Esophagus (tissue), 2 donors: ENCODE results near the gene EEF1G. TPM values are rescaled to one million over a fixed set of nuclear protein-coding genes. Genes with fewer than 3 reads are reported as not detected.
"Not testable (repeated sequence)": the region's sequence is repeated elsewhere in the genome, so short reads cannot be mapped to it uniquely, and the experiment has no call there.

Experiments
- H3K27ac ChIP-seq, 2 donors: one replicate each; pipeline ENCODE4 v1.5.1; 2013; ENCODE audit warnings: low read depth in 2 of 2, mild to moderate bottlenecking in 2 of 2, inconsistent platforms in 1 of 2, low read length in 1 of 2, moderate library complexity in 1 of 2
- H3K27me3 ChIP-seq, 2 donors: one replicate each; pipeline ENCODE4 v1.6.1; 2013; ENCODE audit warnings: low read length in 2 of 2, control low read depth in 1 of 2, mild to moderate bottlenecking in 1 of 2; ENCODE audit not compliant: insufficient read depth in 2 of 2, control insufficient read depth in 1 of 2
- H3K36me3 ChIP-seq, 2 donors: one replicate each; pipeline ENCODE4 v1.6.1; 2013; ENCODE audit warnings: low read length in 1 of 2; ENCODE audit not compliant: control insufficient read depth in 2 of 2, insufficient read depth in 2 of 2
- H3K4me1 ChIP-seq, 2 donors: one replicate each; pipeline ENCODE4 v1.6.1; 2013; ENCODE audit warnings: low read length in 1 of 2; ENCODE audit not compliant: control insufficient read depth in 2 of 2, insufficient read depth in 2 of 2
- H3K4me3 ChIP-seq, 2 donors: one replicate each; pipeline ENCODE4 v1.5.1; 2013; ENCODE audit warnings: low read length in 2 of 2, mild to moderate bottlenecking in 2 of 2, low read depth in 1 of 2, moderate library complexity in 1 of 2
- H3K9me3 ChIP-seq, 2 donors: one replicate each; pipeline ENCODE4 v1.6.1; 2013; ENCODE audit warnings: mild to moderate bottlenecking in 2 of 2, low read depth in 1 of 2, low read length in 1 of 2, moderate library complexity in 1 of 2; ENCODE audit not compliant: control insufficient read depth in 2 of 2, insufficient read depth in 1 of 2
- WGBS, 2 donors: extraction: QIAGEN DNeasy Blood & Tissue Kit; methylation state at CpG; one replicate each; pipeline ENCODE4 v1.1.7; 2013; 5-methylcytosine and 5-hydroxymethylcytosine counted together
- polyA plus RNA-seq, 2 donors: library from polyadenylated mRNA; stranded (reverse); fragments of 200-250 nt; gene quantifications; one replicate each; pipeline ENCODE4 v1.2.3, GENCODE V29; 2013
- donor health status: healthy with polysubstance abuse.
- donor health status: Bipolar disorder and iron deficiency.

The EEF1G gene, protein sequence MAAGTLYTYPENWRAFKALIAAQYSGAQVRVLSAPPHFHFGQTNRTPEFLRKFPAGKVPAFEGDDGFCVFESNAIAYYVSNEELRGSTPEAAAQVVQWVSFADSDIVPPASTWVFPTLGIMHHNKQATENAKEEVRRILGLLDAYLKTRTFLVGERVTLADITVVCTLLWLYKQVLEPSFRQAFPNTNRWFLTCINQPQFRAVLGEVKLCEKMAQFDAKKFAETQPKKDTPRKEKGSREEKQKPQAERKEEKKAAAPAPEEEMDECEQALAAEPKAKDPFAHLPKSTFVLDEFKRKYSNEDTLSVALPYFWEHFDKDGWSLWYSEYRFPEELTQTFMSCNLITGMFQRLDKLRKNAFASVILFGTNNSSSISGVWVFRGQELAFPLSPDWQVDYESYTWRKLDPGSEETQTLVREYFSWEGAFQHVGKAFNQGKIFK
- 1,000 to 10,000 TPM in 1 of 2 donors, 100 to 1,000 TPM in 1; 884 to 1,495 TPM for polyA plus RNA-seq

GRCh38 chr11:62573592-62574362 is at the start of gene EEF1G:
Gene EEF1G (minus strand): TSS chr11:62573891. CDS start chr11:62573842, 49 bp downstream.
- no peaks in the 10 kb centered on the region for H3K27me3 ChIP-seq
- peak within 1 kb of the TSS; percentile 94 to 97 for H3K27ac ChIP-seq
- no peaks in the 10 kb centered on the region for H3K9me3 ChIP-seq
- H3K4me1 ChIP-seq = peaks cover 0 to 8% of the 10 kb centered on the region in 2 donors
- H3K4me3 ChIP-seq = peak within 1 kb of the TSS; percentile 77 to 96
- WGBS, 2 donors = 0% methylated on average over 45 to 46 of the region's 46 CpGs
- H3K36me3 ChIP-seq = peaks cover 0 to 26% of the 10 kb centered on the region in 2 donors

DNA sequence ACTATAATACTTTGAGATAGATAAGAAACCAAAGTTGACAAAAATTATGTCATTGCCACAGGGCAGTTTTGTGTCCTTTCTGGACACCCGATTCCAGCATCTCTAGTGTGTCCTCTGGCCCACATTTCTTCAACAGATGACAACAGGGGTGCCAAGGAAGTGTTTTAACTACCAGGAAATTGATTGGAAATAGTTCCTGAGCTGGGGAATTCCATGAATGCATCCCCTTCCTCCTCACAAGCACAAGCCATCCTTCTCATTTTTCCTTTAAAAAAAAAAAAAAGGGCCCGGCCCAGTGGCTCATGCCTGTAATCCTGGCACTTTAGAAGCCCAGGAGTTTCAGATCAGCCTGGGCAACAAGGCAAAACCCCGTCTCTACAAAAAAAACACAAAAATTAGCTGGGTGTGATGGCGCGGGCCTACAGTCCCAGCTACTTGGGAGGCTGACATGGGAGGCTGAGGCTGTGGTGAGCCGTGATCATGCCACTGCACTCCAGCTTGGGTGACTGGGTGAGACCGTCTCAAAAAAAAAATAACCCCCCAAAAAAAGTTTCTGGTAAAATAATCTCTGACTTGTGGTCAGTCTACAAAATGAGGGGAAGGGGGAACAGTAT is 48.9 kb upstream of the EEF1G start:
- Histone ChIP-seq H3K4me1 (peaks cover 0 to 5% of the 10 kb centered on the region in 2 donors), H3K27ac (peak overlapping the region; percentile 92 to 98), H3K9me3 (no peaks in the 10 kb centered on the region), H3K4me3 (no peak overlapping the region), H3K36me3 (peaks cover 17 to 21% of the 10 kb centered on the region in 2 donors), H3K27me3 (no peaks in the 10 kb centered on the region)
- 80 to 82% methylated on average over 7 of the region's 7 CpGs for WGBS, 2 donors

- 1% methylated on average over 54 to 77 of the region's 77 CpGs for WGBS, 2 donors
- peak within 1 kb of the TSS; percentile 92 to 98 for H3K27ac ChIP-seq
Measured at GRCh38 chr11:62621567-62622470, 48.1 kb upstream of the EEF1G start, which contains the start of gene B3GAT3. Gene B3GAT3 (minus strand): TSS chr11:62621986. CDS start chr11:62621947, 39 bp downstream.

DNA sequence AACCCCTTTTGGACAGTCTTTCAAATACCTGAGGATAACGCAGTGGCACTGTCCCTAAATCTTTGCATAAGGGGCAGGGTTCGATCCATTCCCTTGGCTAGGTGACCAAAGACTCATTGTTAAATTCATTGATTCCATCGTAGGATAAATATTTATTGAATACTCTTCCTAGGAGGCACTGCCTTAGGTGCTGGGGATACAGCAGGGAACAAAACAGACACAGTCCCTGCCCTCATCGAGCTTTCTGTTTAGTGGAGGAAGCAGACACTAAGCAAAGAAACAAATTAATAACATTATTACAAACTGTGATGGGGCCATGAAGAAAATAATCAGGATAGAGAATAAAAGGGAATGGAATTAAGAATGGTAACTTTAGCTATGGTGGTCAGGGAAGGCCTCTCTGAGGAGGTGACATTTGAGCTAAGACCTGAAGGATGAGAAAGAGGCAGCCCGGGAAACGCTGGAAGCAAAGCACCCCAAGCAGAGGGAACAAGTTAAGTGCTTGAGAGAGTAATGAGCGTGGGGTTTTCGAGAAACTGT is 47.4 kb upstream of the EEF1G start:
- peaks cover 9 to 17% of the 10 kb centered on the region in 2 donors for H3K36me3 ChIP-seq
- 18 to 25% methylated on average over 8 of the region's 8 CpGs for WGBS, 2 donors
- no peaks in the 10 kb centered on the region for H3K27me3 ChIP-seq
- H3K4me3 ChIP-seq = peak overlapping the region; percentile 59 to 80
- peaks cover 0 to 5% of the 10 kb centered on the region in 2 donors for H3K4me1 ChIP-seq
- no peaks in the 10 kb centered on the region for H3K9me3 ChIP-seq
- H3K27ac ChIP-seq = peak overlapping the region; percentile 92 to 98

More at GRCh38 chr11:62621567-62622470, 48.1 kb upstream of the EEF1G start, which contains the start of gene B3GAT3:
- Histone ChIP-seq H3K9me3 (no peaks in the 10 kb centered on the region), H3K4me3 (peak within 1 kb of the TSS; percentile 59 to 80), H3K4me1 (peaks cover 0 to 5% of the 10 kb centered on the region in 2 donors), H3K27me3 (no peaks in the 10 kb centered on the region), H3K36me3 (peaks cover 17 to 20% of the 10 kb centered on the region in 2 donors)

- 92 to 94% methylated on average over 9 to 14 of the region's 14 CpGs for WGBS, 2 donors
- not testable (repeated sequence) for H3K27ac ChIP-seq, H3K27me3 ChIP-seq, H3K4me3 ChIP-seq, H3K36me3 ChIP-seq, H3K9me3 ChIP-seq
- peaks cover 0 to 12% of the 10 kb centered on the region in 2 donors for H3K4me1 ChIP-seq
Measured at GRCh38 chr11:62616957-62617356, 43.3 kb upstream of the EEF1G start.

DNA sequence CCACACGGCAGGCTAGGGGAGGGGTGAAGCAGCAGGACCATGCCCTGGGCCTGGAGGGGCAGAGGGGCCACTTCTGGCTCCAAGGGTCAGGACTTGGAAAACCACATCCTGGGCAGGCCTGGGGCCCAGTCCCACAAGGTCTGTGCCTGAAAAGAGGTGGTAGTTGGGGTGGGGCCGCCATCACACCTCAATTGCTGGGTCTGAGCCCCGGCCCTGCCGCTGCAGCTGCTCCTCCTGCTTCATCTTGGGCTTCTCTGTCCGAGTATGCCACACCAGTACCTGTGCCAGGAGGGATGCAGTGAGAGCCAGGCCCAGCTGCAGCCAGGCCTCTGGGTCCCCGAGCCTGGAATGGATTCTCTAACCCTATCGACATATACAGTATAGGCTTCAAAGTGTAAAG is 41.8 kb upstream of the EEF1G start:
- peaks cover 0 to 9% of the 10 kb centered on the region in 2 donors for H3K36me3 ChIP-seq
- H3K4me3 ChIP-seq = no peak overlapping the region
- H3K9me3 ChIP-seq = no peaks in the 10 kb centered on the region
- peaks cover 7 to 21% of the 10 kb centered on the region in 2 donors for H3K4me1 ChIP-seq
- H3K27me3 ChIP-seq = no peaks in the 10 kb centered on the region
- H3K27ac ChIP-seq = no peak overlapping the region
- WGBS, 2 donors = 87 to 89% methylated on average over 7 of the region's 7 CpGs

DNA sequence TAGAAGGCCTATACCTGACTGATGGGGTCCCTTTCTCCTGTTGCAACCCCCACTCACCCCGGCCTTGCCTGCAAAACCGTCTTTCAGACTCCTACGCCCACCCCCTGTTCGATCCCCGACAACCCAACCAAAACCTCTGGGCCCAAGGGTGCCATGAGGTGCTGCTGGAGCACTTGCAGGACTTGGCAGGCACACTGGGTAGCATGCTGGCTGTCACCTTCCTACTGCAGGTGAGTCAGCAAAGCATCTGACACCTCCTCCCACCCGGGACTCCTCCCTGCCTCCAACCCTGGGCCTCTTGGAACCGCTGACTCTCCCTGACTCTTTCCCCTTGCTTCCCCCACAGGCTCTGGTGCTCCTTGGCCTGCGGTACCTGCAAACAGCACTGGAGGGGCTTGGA is 40.6 kb upstream of the EEF1G start:
- Histone ChIP-seq H3K27me3 (no peaks in the 10 kb centered on the region), H3K4me1 (peaks cover 7 to 17% of the 10 kb centered on the region in 2 donors), H3K36me3 (peaks cover 0 to 17% of the 10 kb centered on the region in 2 donors), H3K4me3 (no peak overlapping the region), H3K27ac (peak overlapping the region; percentile 79 to 97), H3K9me3 (no peaks in the 10 kb centered on the region)
- WGBS, 2 donors = 50 to 53% methylated on average over 8 of the region's 8 CpGs

GRCh38 chr11:62613291-62613778 is 39.6 kb upstream of the EEF1G start:
- Histone ChIP-seq H3K9me3 (no peaks in the 10 kb centered on the region), H3K4me3 (no peak overlapping the region), H3K27me3 (no peaks in the 10 kb centered on the region), H3K4me1 (peaks cover 7 to 17% of the 10 kb centered on the region in 2 donors), H3K27ac (peak overlapping the region; percentile 88 to 97), H3K36me3 (peaks cover 0 to 26% of the 10 kb centered on the region in 2 donors)
- 33 to 40% methylated on average over 13 to 15 of the region's 15 CpGs for WGBS, 2 donors
